HG03565 (cell line): ENCODE results near the gene OR10A2.
"Not testable (repeated sequence)": the region's sequence is repeated elsewhere in the genome, so short reads cannot be mapped to it uniquely, and the experiment has no call there.

Experiments
- ATAC-seq: cut with Tn5 transposase; IDR thresholded peaks from one replicate; pipeline ENCODE4 v1.9.1; 2021; ENCODE audit warnings: mild to moderate bottlenecking, moderate library complexity; ENCODE audit not compliant: unreplicated experiment

OR10A2 gene, protein sequence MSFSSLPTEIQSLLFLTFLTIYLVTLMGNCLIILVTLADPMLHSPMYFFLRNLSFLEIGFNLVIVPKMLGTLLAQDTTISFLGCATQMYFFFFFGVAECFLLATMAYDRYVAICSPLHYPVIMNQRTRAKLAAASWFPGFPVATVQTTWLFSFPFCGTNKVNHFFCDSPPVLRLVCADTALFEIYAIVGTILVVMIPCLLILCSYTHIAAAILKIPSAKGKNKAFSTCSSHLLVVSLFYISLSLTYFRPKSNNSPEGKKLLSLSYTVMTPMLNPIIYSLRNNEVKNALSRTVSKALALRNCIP

DNA sequence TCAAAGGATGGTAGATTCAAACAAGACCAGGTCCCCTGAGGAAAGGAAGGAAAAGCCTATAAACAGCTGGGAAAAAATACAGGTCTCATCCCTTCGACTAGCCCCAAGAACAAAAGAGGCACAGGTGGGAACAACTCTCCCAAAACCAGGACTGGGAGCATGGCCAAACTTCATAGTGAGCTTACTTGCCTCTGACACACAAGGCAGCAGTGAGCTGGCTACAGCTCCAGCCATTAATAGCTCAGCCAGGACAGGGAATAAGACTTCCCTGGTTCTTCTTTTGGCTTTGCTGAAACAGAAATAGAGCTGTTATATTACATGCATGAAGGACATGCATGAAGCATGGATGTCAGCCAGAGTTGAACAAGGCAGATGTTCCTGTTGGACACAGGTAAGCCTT lies at the start of gene OR10A2:
OR10A2 (plus strand) TSS at position 97 of the 400 bp plus-strand sequence. CDS start 6,698 bp downstream, outside the sequence.
- no peak for ATAC-seq

DNA sequence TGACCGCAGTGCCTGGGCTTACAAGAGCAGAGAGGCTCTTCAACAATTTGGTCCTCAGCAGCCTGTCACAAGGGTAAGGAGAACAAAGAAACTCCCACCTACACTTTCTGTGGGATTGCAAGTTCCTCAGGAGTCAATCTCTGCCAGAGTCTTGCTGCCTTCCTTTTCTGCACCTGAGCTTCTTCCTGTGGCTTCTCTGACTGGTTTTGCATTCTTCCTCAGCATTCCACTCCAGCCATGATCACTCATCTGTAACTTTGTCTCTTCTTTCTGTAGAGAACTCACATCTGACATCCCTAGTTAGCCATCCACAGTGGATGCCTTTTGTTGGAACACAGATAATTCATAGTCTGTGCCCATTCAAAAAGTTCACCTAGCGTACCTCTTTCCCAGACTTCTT lies 49.2 kb upstream of the OR10A2 start:
- ATAC-seq, result no peak

DNA sequence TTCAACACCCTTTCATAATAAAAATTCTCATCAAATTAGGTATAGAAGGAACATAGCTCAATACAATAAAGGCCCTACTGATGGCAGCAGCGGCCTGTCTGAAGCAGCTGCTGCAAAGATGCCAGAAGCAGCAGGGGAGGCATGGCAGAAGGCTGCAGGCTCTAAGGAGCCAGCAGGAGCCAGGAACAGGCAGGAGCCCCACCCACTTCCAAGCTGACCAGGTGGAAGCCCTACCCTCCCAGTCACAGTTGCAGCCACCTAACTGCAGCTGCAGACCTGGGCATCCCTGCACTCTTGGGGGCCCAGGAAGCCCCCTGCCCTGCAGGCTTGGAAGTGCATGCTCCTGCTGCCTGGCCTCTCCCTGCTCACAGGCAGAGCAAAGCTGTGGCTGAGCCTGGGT lies 45.2 kb upstream of the OR10A2 start:
- no peak for ATAC-seq

DNA sequence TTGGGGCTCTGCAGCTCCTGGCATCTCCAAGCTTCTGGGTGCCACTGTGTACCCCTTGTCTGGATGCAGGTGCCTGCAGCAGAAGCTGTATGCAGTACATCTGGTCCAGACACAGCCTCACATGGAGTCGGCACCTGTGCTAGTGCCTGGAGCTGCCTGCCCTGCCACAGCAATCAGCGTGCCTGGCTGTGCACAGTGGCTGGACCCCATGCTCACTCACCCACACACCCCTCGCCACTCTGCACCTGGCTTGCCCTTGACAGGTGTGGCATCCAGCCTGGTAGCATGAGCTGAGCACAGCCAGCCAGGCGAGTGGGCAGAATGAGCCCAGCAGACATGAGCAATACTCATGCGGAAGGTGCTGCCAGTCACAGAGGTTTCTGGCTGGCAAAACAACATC lies 43.9 kb upstream of the OR10A2 start:
- no peak for ATAC-seq

DNA sequence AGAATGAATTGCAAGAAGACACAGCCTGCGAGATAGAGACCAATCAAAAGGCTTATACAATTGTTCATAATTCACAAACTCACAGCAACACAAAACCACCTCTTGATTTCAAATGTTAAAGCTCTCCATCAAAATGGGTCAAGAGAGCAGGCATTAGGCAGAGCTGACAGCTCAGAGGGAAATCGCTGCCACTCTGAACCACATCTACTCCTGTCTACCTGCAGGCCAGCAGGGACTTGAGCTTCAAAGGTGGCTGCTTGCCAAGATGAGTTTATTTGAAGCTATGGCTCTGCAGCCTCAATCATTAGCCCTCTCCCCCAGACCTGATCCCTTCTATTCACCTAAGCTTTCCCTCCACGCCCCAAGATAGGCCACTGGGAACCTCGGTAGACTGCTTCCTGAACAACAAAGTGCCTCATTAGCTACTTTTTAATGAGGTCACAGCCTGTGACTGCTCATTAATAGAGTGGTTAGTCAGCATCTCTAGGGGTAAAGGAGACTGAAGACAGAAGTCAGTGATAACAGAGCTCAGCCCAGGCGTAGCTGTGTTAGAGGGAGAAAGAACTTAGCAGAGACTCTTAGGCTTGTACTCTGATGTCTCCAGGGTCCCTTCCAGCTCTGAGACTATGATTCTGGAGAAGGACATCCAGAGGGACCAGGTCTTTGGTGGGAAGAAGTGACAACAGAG lies 38.6 kb upstream of the OR10A2 start:
- ATAC-seq, result no peak

DNA sequence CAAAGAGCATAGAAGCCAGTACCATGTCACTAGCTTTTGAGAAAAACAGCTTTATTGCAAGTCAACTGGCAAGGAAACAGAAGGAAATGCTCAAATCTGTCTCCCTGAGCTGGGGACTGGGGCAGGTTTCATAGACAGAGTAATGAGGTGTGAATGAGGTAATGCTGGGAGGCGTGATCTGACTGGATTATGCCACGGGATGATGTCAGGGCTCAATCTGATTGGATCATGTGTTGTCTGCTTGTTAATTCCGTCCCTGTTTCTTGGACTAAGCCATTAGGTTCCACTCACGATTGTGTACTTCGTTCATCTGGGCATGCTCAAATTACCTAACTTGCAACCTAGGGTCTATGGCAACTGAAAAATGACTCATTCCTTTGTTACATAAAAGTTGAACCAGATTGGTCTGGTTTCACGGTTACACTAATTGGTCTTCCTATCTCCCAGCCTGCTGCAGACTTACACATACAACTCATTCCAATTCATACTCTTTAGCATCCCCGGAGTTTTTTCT lies 37.6 kb upstream of the OR10A2 start:
- no peak for ATAC-seq

DNA sequence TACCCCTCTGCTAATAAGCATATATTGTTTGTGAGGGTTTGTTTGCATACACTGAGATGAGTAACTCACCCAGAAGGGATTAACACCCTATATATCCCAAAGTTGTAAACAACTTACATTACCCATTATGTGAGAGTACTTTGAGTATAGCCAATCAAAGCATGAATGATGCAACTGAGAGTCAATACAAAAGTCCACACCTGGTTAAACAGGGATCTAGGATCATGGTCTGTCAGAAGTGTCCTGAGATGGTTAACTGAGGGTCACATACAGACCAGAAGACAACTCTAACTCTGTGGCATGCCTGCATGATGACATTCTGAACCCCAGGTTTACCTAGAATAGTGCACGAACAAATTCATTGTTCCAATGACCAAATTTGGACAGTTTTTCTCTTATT lies 34.8 kb upstream of the OR10A2 start:
- no peak for ATAC-seq

DNA sequence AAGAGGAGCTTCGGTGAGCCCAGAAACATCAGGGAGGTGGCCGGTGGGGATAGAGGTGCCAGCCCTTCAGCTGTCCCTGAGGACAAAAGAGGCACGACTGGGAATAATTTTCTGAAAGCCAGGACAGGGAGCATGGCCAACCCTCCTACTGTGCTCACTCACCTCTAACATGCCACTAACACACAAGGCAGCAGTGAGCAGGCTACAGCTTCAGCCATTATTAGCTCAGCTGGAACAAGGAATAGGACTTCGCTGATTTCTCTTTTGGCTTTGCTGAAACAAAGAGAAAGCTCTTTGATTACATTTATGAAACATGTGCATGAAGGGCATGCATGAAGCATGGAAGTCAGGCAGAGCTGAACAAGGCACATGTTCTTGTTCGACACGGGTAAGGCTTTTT lies 29.5 kb upstream of the OR10A2 start:
- ATAC-seq, result no peak

DNA sequence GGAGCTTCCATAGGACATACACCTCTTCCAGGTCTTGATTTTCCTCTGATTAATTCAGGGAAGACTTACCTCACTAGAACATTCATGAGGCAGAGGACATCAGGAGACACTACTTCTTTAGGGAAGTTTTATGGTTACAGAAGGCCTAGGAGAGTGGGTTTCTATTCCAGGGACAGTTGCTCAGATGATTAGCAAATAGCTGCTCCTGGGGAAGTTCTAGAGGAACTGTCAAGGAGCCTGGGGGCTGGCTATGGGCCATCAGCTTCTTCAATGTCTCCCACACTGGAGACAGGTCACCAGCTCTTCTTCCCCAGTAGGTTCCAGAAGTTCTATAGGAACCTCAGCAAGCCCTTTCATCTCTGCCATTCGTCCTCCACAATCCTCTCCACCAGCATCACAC lies 28.8 kb upstream of the OR10A2 start:
- ATAC-seq, result no peak

DNA sequence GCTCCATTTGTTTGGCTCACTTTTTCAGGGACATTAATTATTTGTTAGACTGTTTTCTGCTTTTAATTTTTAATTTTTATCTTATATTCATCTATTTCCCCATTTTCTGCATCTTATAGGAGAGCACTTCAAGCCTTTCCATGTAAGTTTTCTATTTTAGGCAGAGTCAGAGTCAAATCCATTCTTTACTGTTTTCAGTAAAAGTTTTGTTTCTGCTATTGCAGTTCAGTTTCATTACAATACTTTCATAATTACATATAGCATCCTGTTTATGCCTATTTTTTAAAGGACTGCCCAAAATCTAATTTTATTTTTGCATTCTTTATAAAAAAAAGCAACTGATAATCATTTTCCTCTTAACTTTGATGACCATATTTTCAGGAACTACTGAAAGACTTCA lies 21.2 kb upstream of the OR10A2 start:
- peak; percentile 63 for ATAC-seq

DNA sequence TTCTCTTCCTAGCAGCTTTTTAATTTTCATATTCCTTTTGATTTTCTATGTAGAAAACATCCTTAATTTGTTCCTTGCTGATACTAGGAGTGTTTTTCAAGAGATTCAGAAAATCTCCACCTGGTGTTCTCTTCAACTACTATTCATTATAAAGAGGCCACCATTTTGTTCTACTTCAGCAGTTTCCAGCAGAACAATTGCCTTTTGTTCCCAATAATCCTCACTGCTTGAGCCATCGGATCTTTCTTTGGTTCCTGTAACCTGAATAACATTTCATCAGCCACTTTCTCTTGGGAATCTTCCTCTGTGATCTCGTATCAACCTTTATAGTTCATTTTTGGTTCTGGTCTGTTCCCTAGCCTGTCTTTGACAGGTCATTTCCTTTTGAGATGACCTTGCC lies 19.2 kb upstream of the OR10A2 start:
- ATAC-seq, result no peak

DNA sequence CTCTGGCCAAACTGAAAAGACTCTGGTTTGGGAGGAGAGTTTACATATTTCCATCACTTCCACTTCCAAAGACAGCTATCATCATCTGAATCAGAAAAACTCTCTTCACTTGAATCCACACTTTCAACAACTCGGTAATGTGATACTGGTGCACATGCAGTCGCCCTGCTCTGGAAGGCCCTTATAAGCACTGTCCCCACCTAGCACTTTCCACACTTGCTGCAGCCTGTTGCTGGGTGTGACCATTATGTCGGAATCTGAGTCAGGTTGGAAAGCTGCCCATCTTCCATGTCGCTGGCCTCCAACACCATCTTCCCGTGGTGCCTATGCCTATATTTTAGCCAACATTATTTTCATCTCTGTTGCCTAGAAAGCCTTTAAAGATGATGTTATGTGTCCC lies 18.5 kb upstream of the OR10A2 start:
- ATAC-seq, result no peak

DNA sequence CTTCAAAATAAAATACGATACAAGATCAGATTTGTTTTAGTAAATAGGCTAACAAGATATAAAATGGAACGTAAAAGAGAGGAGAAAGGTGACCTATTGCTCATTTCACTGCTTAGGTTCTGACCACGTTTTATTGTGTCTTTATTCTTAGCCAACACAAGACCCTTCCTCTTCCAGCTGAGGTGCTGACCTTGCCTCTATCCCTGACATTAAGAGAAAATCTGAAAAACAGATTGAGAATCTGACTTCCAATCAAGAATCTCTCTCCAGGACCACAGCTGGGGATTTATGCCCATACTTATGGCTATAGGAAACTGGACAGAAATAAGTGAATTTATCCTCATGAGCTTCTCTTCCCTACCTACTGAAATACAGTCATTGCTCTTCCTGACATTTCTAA lies 17.5 kb upstream of the OR10A2 start, which contains the start of gene OR10A5:
OR10A5 (plus strand) TSS at position 301 of the 400 bp plus-strand sequence; CDS start at position 301, 0 bp downstream.
- ATAC-seq, result no peak

DNA sequence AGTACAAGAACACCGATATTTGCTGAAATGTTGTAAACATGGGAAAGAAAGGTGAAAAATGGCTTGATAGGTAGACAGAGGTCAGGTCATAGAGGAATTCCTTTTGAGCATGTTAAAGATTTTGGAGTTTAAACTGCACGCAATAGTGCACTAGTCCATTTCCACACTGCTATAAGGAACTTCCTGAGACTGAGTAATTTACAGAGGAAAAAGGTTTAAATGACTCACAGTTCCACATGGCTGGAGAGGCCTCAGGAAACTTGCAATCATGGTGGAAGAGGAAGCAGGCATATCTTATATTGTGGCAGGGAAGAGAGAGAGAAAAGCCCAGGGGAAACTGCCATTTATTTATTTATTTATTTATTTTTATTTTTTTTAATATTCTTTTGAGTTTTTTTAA lies 12.3 kb upstream of the OR10A2 start:
- no peak for ATAC-seq

DNA sequence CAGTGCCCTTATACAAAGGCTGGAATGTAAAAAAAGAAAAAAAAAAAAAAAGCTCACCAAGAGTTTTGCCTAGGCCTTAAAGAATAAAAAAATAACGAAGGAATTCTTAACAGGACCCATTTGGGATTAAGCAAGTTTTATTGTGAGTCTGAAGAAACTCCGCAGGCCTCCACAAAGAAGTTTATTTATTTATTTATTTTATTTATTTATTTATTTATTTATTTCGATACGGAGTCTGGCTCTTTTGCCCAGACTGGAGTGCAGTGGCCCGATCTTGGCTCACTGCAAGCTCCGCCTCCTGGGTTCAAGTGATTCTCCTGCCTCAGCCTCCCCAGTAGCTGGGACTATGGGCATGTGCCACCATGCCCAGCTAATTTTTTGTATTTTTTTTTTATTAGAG lies 8.1 kb upstream of the OR10A2 start:
- ATAC-seq, result not testable (repeated sequence)

DNA sequence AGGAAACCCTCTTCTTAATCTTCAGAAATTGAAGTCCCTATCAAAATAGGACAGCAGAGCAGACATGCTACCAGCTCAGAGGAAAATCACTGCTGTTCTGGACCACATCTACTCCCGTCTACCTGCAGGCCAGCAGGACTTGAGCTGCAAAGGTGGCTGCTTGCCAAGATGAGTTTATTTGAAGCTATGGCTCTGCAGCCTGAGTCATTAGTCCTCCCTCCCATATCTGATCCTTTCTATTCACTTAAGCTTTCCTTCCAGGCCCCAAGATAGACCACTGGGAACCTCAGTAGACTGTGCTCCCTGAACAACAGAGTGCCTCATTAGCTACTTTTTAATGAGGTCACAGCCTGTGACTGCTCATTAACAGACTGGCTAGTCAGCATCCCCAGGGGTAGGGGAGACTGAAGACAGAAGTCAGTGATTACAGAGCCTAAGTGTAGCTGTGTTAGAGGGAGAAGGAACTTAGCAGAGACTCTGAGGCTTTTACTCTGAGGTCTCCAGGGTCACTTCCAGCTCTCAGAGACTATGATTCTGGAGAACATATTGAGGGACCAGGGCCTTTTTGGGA lies 6.8 kb upstream of the OR10A2 start:
- no peak for ATAC-seq

DNA sequence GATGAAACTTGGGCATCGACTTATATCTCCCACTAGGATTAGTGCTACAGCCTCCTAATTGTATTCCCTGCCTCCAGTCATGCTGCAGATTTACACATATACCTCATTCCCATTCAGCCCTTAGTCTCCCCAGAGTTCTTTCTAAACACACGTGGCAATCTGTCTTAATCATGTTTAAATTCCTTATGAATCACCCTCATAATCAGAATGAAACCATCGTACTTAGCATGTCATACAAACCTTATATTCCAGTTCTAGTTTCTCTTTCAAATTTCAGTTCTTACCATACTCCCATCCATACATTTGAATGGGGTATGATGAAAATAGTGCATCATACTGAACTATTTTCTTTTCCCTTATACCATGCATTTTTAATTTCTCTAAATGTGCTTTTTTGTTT lies 6.0 kb upstream of the OR10A2 start:
- ATAC-seq, result peak; percentile 95

DNA sequence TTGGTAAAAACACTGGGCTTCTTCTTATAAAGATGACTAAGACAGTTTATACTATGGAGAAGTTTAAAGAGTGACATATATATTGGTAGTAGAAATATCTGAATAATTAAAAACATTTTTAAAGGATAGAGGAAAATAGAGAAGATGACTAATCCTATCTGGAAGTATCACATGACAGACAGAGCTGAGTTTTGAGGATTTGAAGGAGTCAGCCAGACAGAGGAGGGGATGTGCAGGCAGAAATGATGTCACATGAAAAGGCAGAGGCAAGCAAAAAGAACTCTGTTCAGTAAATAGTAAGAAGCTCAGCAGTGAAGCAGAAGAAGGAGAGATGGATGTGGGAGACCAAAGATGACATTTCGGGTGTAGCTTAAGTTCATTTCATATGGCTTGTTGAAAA lies 1.6 kb downstream of the OR10A2 start:
- no peak for ATAC-seq

DNA sequence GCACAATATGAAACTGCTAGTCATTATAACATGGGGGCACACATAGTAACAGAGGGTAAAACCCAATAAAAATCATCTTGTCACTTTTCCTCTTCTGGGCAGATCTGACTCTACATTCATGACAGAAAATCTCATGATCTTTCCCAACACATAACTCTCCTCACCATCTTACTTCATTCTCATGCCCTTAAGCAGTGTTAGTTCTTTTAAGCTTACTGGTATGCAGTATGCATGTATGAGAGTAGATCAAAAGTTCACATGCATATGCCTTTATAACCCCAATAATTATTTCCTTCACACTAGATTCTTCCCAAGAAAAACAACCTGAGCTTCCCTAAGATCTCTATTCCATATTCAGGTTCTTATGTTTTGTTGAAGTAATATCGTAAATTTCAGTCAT lies 8.4 kb downstream of the OR10A2 start:
- no peak for ATAC-seq

DNA sequence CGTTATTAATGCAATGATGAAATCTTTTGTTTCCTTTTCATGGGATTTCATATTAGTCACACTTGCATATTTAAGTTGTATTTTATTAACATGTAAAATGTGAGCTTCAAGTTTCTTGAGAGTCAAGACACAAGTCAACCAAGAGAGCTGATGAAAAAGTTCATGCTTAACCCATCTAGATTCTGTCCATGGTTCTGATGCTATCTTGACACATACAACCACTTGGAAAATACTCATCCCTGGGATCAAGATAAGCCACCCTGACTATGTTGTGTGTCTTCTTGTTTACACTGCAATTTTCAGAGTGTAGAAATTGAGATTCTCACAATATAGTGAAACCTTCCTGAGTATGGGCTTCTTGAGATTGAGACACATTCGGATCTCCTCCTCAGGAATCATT lies 12.9 kb downstream of the OR10A2 start:
- no peak for ATAC-seq

DNA sequence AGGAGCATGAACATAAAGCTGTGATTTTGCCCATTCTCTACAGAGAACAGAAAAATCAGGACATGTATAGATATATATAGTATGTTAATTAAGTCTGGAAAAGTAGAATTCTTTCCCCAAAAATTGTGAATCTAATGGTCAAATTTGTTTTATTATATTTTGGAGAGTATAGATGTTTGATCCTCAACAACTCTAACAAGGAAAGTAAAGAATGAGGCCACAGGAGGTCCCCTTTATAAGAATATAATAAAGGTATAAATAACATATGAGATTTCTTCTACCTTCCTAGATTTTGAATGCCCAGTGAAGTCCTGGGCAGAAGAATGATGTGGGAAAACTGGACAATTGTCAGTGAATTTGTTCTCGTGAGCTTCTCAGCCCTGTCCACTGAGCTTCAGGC lies 13.5 kb downstream of the OR10A2 start, which contains the start of gene OR10A4:
OR10A4 (plus strand) TSS at position 301 of the 400 bp plus-strand sequence; CDS start at position 324, 23 bp downstream.
- ATAC-seq, result no peak

DNA sequence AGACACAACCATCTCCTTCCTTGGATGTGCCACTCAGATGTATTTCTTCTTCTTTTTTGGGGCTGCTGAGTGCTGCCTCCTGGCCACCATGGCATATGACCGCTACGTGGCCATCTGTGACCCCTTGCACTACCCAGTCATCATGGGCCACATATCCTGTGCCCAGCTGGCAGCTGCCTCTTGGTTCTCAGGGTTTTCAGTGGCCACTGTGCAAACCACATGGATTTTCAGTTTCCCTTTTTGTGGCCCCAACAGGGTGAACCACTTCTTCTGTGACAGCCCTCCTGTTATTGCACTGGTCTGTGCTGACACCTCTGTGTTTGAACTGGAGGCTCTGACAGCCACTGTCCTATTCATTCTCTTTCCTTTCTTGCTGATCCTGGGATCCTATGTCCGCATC lies 14.1 kb downstream of the OR10A2 start:
- ATAC-seq, result no peak
